ENCODE data around the gene CORIN.

CORIN gene

GRCh38 chr4:47717188-47717587 lies 120.7 kb downstream of the CORIN start:
- Histone ChIP-seq H3K27me3 (ENCODE audit: insufficient read depth, low read length, poor library complexity, severe bottlenecking) (no peaks in the 10 kb centered on the region), H3F3A (ENCODE audit: low read depth) (no peaks in the 10 kb centered on the region), H2AFZ (ENCODE audit: low read length) (no peak overlapping the region), H4K20me1 (ENCODE audit: insufficient read depth, low read length, poor library complexity, severe bottlenecking) (no peaks in the 10 kb centered on the region), H3K4me3 (ENCODE audit: low read length, poor library complexity, severe bottlenecking) (no peak overlapping the region), H3K9me3 (ENCODE audit: insufficient read depth, low read depth, low read length) (no peaks in the 10 kb centered on the region), H3K9me2 (replicated peaks; ENCODE audit: low read depth, low read length) (no peaks in the 10 kb centered on the region), H3K9ac (ENCODE audit: low read depth, low read length, poor library complexity, severe bottlenecking) (no peak overlapping the region), H3K4me2 (ENCODE audit: low read depth, low read length, poor library complexity, severe bottlenecking) (no peak overlapping the region), H3K79me2 (ENCODE audit: insufficient read depth, low read length) (no peaks in the 10 kb centered on the region), H3K36me3 (ENCODE audit: insufficient read depth, low read length) (no peaks in the 10 kb centered on the region), H3K4me1 (ENCODE audit: insufficient read depth, low read length, poor library complexity, severe bottlenecking) (no peaks in the 10 kb centered on the region)
- TF ChIP-seq EZH2phosphoT487 (IDR thresholded peaks at IDR 0.05; ENCODE audit: borderline replicate concordance), result no peak
- TF ChIP-seq, protein P1, sequence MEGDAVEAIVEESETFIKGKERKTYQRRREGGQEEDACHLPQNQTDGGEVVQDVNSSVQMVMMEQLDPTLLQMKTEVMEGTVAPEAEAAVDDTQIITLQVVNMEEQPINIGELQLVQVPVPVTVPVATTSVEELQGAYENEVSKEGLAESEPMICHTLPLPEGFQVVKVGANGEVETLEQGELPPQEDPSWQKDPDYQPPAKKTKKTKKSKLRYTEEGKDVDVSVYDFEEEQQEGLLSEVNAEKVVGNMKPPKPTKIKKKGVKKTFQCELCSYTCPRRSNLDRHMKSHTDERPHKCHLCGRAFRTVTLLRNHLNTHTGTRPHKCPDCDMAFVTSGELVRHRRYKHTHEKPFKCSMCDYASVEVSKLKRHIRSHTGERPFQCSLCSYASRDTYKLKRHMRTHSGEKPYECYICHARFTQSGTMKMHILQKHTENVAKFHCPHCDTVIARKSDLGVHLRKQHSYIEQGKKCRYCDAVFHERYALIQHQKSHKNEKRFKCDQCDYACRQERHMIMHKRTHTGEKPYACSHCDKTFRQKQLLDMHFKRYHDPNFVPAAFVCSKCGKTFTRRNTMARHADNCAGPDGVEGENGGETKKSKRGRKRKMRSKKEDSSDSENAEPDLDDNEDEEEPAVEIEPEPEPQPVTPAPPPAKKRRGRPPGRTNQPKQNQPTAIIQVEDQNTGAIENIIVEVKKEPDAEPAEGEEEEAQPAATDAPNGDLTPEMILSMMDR (conservative IDR thresholded peaks at IDR 0.05; ENCODE audit: low read length), result no peak

GRCh38 chr4:47715716-47716416 lies 122.0 kb downstream of the CORIN start:
- TF ChIP-seq, protein P1 (conservative IDR thresholded peaks at IDR 0.05; ENCODE audit: low read length), result no peak
- no peak for TF ChIP-seq EZH2phosphoT487 (IDR thresholded peaks at IDR 0.05; ENCODE audit: borderline replicate concordance)
- no peaks in the 10 kb centered on the region for H3K79me2 ChIP-seq (ENCODE audit: insufficient read depth, low read length)
- H3K9me2 ChIP-seq (replicated peaks; ENCODE audit: low read depth, low read length), result no peaks in the 10 kb centered on the region
- H3K4me2 ChIP-seq (ENCODE audit: low read depth, low read length, poor library complexity, severe bottlenecking), result no peak overlapping the region
- H3K4me3 ChIP-seq (ENCODE audit: low read length, poor library complexity, severe bottlenecking), result no peak overlapping the region
- no peak overlapping the region for H2AFZ ChIP-seq (ENCODE audit: low read length)
- no peaks in the 10 kb centered on the region for H4K20me1 ChIP-seq (ENCODE audit: insufficient read depth, low read length, poor library complexity, severe bottlenecking)
- no peaks in the 10 kb centered on the region for H3K9me3 ChIP-seq (ENCODE audit: insufficient read depth, low read depth, low read length)
- no peaks in the 10 kb centered on the region for H3F3A ChIP-seq (ENCODE audit: low read depth)
- no peak overlapping the region for H3K9ac ChIP-seq (ENCODE audit: low read depth, low read length, poor library complexity, severe bottlenecking)
- H3K36me3 ChIP-seq (ENCODE audit: insufficient read depth, low read length), result no peaks in the 10 kb centered on the region
- H3K27me3 ChIP-seq (ENCODE audit: insufficient read depth, low read length, poor library complexity, severe bottlenecking), result no peaks in the 10 kb centered on the region
- H3K4me1 ChIP-seq (ENCODE audit: insufficient read depth, low read length, poor library complexity, severe bottlenecking), result no peaks in the 10 kb centered on the region

DNA sequence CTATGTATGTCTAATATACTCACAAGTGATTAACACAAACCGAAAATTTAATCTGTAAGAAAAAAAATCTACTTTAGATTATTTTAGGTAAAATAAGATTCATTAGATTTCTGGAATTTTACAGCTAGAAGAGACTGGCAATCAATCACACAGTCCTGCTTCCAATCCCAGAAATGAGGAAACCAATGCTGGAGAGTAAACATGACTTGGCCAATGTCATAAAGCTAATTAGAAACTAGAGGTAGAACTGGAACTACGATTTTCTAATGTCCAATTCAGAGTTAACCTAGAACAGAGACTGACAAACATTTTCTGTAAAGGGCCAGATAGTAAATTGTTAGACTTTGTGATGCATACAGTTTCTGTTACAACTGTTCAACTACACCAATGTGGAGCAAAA lies 123.6 kb downstream of the CORIN start:
- no peaks in the 10 kb centered on the region for H3K9me2 ChIP-seq (replicated peaks; ENCODE audit: low read depth, low read length)
- H3K4me3 ChIP-seq (ENCODE audit: low read length, poor library complexity, severe bottlenecking), result no peak overlapping the region
- no peaks in the 10 kb centered on the region for H3F3A ChIP-seq (ENCODE audit: low read depth)
- no peaks in the 10 kb centered on the region for H3K79me2 ChIP-seq (ENCODE audit: insufficient read depth, low read length)
- H3K4me2 ChIP-seq (ENCODE audit: low read depth, low read length, poor library complexity, severe bottlenecking), result no peak overlapping the region
- TF ChIP-seq EZH2phosphoT487 (IDR thresholded peaks at IDR 0.05; ENCODE audit: borderline replicate concordance), result no peak
- TF ChIP-seq, protein P1 (conservative IDR thresholded peaks at IDR 0.05; ENCODE audit: low read length), result no peak
- H3K9ac ChIP-seq (ENCODE audit: low read depth, low read length, poor library complexity, severe bottlenecking), result no peak overlapping the region
- no peak overlapping the region for H2AFZ ChIP-seq (ENCODE audit: low read length)
- no peaks in the 10 kb centered on the region for H3K27me3 ChIP-seq (ENCODE audit: insufficient read depth, low read length, poor library complexity, severe bottlenecking)
- H4K20me1 ChIP-seq (ENCODE audit: insufficient read depth, low read length, poor library complexity, severe bottlenecking), result no peaks in the 10 kb centered on the region
- H3K4me1 ChIP-seq (ENCODE audit: insufficient read depth, low read length, poor library complexity, severe bottlenecking), result no peaks in the 10 kb centered on the region
- H3K36me3 ChIP-seq (ENCODE audit: insufficient read depth, low read length), result no peaks in the 10 kb centered on the region
- no peaks in the 10 kb centered on the region for H3K9me3 ChIP-seq (ENCODE audit: insufficient read depth, low read depth, low read length)

Measured in Loucy (cell line).